Measurements from ENCODE around the gene LIME1. TPM values are rescaled to one million over a fixed set of nuclear protein-coding genes. Genes with fewer than 3 reads are reported as not detected.

LIME1 gene
- total RNA-seq, 2 experiments from 2014 or later = 75.6 to 76.4 TPM

- peaks cover 8% of the 10 kb centered on the region; the same call in 1 of the 2 replicates for H4K20me1 ChIP-seq (ENCODE audit: insufficient read depth, low read length)
Observed at GRCh38 chr20:63706852-63707557, 29.5 kb upstream of the LIME1 start.

DNA sequence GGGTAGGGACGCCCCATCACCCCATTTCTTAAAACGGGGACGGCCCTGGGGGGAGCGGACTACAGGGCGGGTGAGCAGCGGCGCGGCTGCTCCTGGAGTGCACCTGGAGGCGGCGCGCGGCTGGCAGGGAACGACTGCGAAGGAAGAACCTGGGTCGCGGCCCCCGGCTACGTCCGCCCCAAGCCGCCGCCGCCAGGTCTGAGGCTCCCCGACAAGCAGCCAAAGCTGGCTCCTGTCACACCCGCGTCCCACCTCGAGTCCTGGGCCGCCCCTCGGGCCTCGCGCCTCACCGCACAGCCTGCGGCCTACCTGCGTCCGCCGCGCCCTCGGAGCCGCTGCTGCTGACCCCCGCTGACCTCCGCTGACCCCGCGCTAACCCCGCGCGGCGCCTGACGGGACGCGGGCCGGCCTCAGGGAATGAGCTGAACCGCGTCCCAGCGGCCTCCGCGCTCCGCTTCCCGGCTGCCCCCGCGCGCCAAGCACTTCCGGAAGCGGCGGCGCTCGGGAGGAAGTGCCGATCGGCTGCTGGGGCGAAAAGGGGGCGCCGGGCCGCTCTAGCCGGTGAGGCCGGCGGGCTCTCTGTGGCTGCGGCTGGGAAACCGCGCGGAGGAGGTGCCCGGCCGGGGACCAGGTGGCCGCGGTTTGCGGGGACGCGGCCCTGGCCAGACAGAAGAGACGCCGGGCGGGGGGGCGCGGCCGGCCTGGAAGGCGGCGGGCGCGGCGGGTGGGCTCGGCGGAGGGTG lies 28.7 kb upstream of the LIME1 start, which contains the start of the genes ARFRP1 and ZGPAT:
TSS of gene ARFRP1 (minus strand) at position 419 of the 743 bp plus-strand sequence. CDS start 885 bp downstream, outside the sequence.
TSS of gene ZGPAT (plus strand) at position 482 of the 743 bp plus-strand sequence. CDS start 542 bp downstream, outside the sequence.
- intact Hi-C loops (cut with micrococcal nuclease; ENCODE audit: unreplicated experiment) = loop anchor here (1.0 to 5.0 kb wide), 5 partner anchors 21 to 157 kb away; partner anchors contain the start of gene LIME1
- peak within 1 kb of the TSS; percentile 97 for H3K4me3 ChIP-seq (ENCODE audit: low read depth, low read length, poor library complexity, severe bottlenecking)
- no TSS peak for BruUV-seq (replicated peaks)
- DNase-seq (ENCODE audit: low spot score) = peak; percentile 90
- H3K4me2 ChIP-seq (ENCODE audit: low read length) = peak within 1 kb of the TSS; percentile 79
- H3K9me2 ChIP-seq (ENCODE audit: insufficient read depth, low read length) = no peaks in the 10 kb centered on the region
- H3K4me1 ChIP-seq (ENCODE audit: insufficient read depth, low read length, poor library complexity, severe bottlenecking) = peaks cover 31% of the 10 kb centered on the region
- CTCF ChIA-PET (ENCODE audit: unreplicated experiment) = interaction anchor here (0.5 to 1.2 kb wide), 3 partner anchors 19 to 81 kb away, joined by 3 read pairs; no protein-coding TSS in a partner anchor
- TF ChIP-seq, protein P1, sequence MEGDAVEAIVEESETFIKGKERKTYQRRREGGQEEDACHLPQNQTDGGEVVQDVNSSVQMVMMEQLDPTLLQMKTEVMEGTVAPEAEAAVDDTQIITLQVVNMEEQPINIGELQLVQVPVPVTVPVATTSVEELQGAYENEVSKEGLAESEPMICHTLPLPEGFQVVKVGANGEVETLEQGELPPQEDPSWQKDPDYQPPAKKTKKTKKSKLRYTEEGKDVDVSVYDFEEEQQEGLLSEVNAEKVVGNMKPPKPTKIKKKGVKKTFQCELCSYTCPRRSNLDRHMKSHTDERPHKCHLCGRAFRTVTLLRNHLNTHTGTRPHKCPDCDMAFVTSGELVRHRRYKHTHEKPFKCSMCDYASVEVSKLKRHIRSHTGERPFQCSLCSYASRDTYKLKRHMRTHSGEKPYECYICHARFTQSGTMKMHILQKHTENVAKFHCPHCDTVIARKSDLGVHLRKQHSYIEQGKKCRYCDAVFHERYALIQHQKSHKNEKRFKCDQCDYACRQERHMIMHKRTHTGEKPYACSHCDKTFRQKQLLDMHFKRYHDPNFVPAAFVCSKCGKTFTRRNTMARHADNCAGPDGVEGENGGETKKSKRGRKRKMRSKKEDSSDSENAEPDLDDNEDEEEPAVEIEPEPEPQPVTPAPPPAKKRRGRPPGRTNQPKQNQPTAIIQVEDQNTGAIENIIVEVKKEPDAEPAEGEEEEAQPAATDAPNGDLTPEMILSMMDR (conservative IDR thresholded peaks at IDR 0.05; ENCODE audit: low read length) = no peak
- no peak for TF ChIP-seq EZH2phosphoT487 (IDR thresholded peaks at IDR 0.05; ENCODE audit: borderline replicate concordance, low read depth, low read length)
- H3K9me3 ChIP-seq (ENCODE audit: low read length) = peaks cover 10% of the 10 kb centered on the region
- peaks cover 78% of the 10 kb centered on the region for H3K36me3 ChIP-seq (ENCODE audit: insufficient read depth, low read length)
- H2AFZ ChIP-seq (ENCODE audit: low read length) = peak within 1 kb of the TSS; percentile 39; the same call in 1 of the 2 replicates
- peaks cover 8% of the 10 kb centered on the region; the same call in 1 of the 2 replicates for H4K20me1 ChIP-seq (ENCODE audit: insufficient read depth, low read length)
- peaks cover 69% of the 10 kb centered on the region for H3K79me2 ChIP-seq (ENCODE audit: insufficient read depth, low read depth, low read length)
- POLR2A ChIA-PET = interaction anchor here (0.6 to 2.2 kb wide), 3 partner anchors 29 to 67 kb away, joined by 3 to 13 read pairs (median 5); partner anchors contain the start of gene LIME1
- H3K27ac ChIP-seq (ENCODE audit: low read depth, low read length, poor library complexity, severe bottlenecking) = peak within 1 kb of the TSS; percentile 71

More at GRCh38 chr20:63706852-63707557, 29.5 kb upstream of the LIME1 start:
- POLR2A ChIA-PET = interaction anchor here (0.6 to 2.2 kb wide), 3 partner anchors 30 to 66 kb away, joined by 3 to 13 read pairs (median 5); partner anchors contain the start of gene LIME1
- TF ChIP-seq EZH2phosphoT487 (IDR thresholded peaks at IDR 0.05; ENCODE audit: borderline replicate concordance, low read depth, low read length) = no peak
- TF ChIP-seq, protein P1 (conservative IDR thresholded peaks at IDR 0.05; ENCODE audit: low read length) = peak; percentile 90
- H3K4me3 ChIP-seq (ENCODE audit: low read depth, low read length, poor library complexity, severe bottlenecking) = peak overlapping the region; percentile 97
- H3K79me2 ChIP-seq (ENCODE audit: insufficient read depth, low read depth, low read length) = peaks cover 61% of the 10 kb centered on the region
- H3K36me3 ChIP-seq (ENCODE audit: insufficient read depth, low read length) = peaks cover 71% of the 10 kb centered on the region
- intact Hi-C loops (cut with micrococcal nuclease; ENCODE audit: unreplicated experiment) = loop anchor here (1.0 to 5.0 kb wide), 5 partner anchors 21 to 157 kb away; partner anchors contain the start of gene LIME1
- no TSS peak for BruUV-seq (replicated peaks)
- H2AFZ ChIP-seq (ENCODE audit: low read length) = peak overlapping the region; percentile 39; the same call in 1 of the 2 replicates
- peak overlapping the region; percentile 79 for H3K4me2 ChIP-seq (ENCODE audit: low read length)
- CTCF ChIA-PET (ENCODE audit: unreplicated experiment) = interaction anchor here (0.5 to 1.2 kb wide), 5 partner anchors 19 to 169 kb away, joined by 3 to 5 read pairs (median 3); partner anchors contain the start of gene LIME1
- DNase-seq (ENCODE audit: low spot score) = peak; percentile 74
- no peaks in the 10 kb centered on the region for H3K9me2 ChIP-seq (ENCODE audit: insufficient read depth, low read length)
- peak overlapping the region; percentile 71 for H3K27ac ChIP-seq (ENCODE audit: low read depth, low read length, poor library complexity, severe bottlenecking)
- H3K4me1 ChIP-seq (ENCODE audit: insufficient read depth, low read length, poor library complexity, severe bottlenecking) = peaks cover 31% of the 10 kb centered on the region
- peaks cover 5% of the 10 kb centered on the region for H3K9me3 ChIP-seq (ENCODE audit: low read length)

Data from OCI-LY7 (cell line).